Nephron (organoid): ENCODE measurements around the gene ARHGAP6.

Experiments
- H3K27ac Mint-ChIP-seq, 3 experiments: 2 replicates each; pipeline ENCODE4 v1.8.0; 2020; ENCODE audit warnings: mixed read lengths in 3 of 3, mild to moderate bottlenecking in 2 of 3, moderate library complexity in 1 of 3
- H3K27me3 Mint-ChIP-seq: 2 replicates; pipeline ENCODE4 v1.8.0; 2021; ENCODE audit warnings: low read depth, mild to moderate bottlenecking, moderate library complexity, mixed read lengths
- H3K36me3 Mint-ChIP-seq: 2 replicates; pipeline ENCODE4 v1.8.0; 2020; ENCODE audit warnings: low read depth, mixed read lengths
- H3K4me1 Mint-ChIP-seq: 2 replicates; pipeline ENCODE4 v1.8.0; 2020; ENCODE audit warnings: mixed read lengths
- H3K4me3 Mint-ChIP-seq, 3 experiments: 2 replicates each; pipeline ENCODE4 v1.8.0; 2020; ENCODE audit warnings: mild to moderate bottlenecking in 3 of 3, mixed read lengths in 3 of 3, moderate library complexity in 2 of 3
- H3K9me3 Mint-ChIP-seq: 2 replicates; pipeline ENCODE4 v1.8.0; 2020; ENCODE audit warnings: mixed read lengths
- CTCF ChIP-seq, 3 experiments: fragments of 200-600 bp; sonication (generic); IDR thresholded peaks; one replicate each; pipeline ENCODE4 v1.5.0; 2021; ENCODE audit warnings: antibody characterized with exemption in 3 of 3; ENCODE audit not compliant: unreplicated experiment in 3 of 3

ARHGAP6 gene

GRCh38 chrX:11461201-11462001, 204.3 kb downstream of the ARHGAP6 start:
- Mint-ChIP-seq H3K4me1 (peaks cover 6% of the 10 kb centered on the region), H3K9me3 (no peaks in the 10 kb centered on the region), H3K4me3 (no peak overlapping the region), H3K27ac (peak overlapping the region in 2 of 3 experiments; percentile 72 to 76), H3K36me3 (no peaks in the 10 kb centered on the region), H3K27me3 (no peaks in the 10 kb centered on the region)
- no peak for TF ChIP-seq CTCF (IDR thresholded peaks at IDR 0.05; ENCODE audit: unreplicated experiment in 3 of 3)

GRCh38 chrX:11460347-11460746, 205.4 kb downstream of the ARHGAP6 start:
- Mint-ChIP-seq H3K4me3 (no peak overlapping the region), H3K36me3 (no peaks in the 10 kb centered on the region), H3K4me1 (peaks cover 6% of the 10 kb centered on the region), H3K27ac (no peak overlapping the region), H3K27me3 (no peaks in the 10 kb centered on the region), H3K9me3 (no peaks in the 10 kb centered on the region)
- no peak for TF ChIP-seq CTCF (IDR thresholded peaks at IDR 0.05; ENCODE audit: unreplicated experiment in 3 of 3)

GRCh38 chrX:11458170-11458569, 207.6 kb downstream of the ARHGAP6 start:
- Mint-ChIP-seq H3K36me3 (no peaks in the 10 kb centered on the region), H3K4me1 (peaks cover 6% of the 10 kb centered on the region), H3K27me3 (no peaks in the 10 kb centered on the region), H3K27ac (peak overlapping the region in 1 of 3 experiments; percentile 5), H3K4me3 (no peak overlapping the region), H3K9me3 (no peaks in the 10 kb centered on the region)
- TF ChIP-seq CTCF (IDR thresholded peaks at IDR 0.05; ENCODE audit: unreplicated experiment in 3 of 3), result no peak

GRCh38 chrX:11451151-11451550, 214.6 kb downstream of the ARHGAP6 start:
- no peak for TF ChIP-seq CTCF (IDR thresholded peaks at IDR 0.05; ENCODE audit: unreplicated experiment in 3 of 3)
- peaks cover 8% of the 10 kb centered on the region for H3K4me1 Mint-ChIP-seq
- H3K9me3 Mint-ChIP-seq, result peaks cover 6% of the 10 kb centered on the region
- H3K4me3 Mint-ChIP-seq, result no peak overlapping the region
- no peaks in the 10 kb centered on the region for H3K27me3 Mint-ChIP-seq
- H3K27ac Mint-ChIP-seq, result no peak overlapping the region
- H3K36me3 Mint-ChIP-seq, result no peaks in the 10 kb centered on the region

GRCh38 chrX:11450354-11450753, 215.4 kb downstream of the ARHGAP6 start:
- H3K27me3 Mint-ChIP-seq, result no peaks in the 10 kb centered on the region
- no peaks in the 10 kb centered on the region for H3K36me3 Mint-ChIP-seq
- peaks cover 8% of the 10 kb centered on the region for H3K4me1 Mint-ChIP-seq
- peaks cover 6% of the 10 kb centered on the region for H3K9me3 Mint-ChIP-seq
- no peak for TF ChIP-seq CTCF (IDR thresholded peaks at IDR 0.05; ENCODE audit: unreplicated experiment in 3 of 3)
- H3K27ac Mint-ChIP-seq, result no peak overlapping the region
- H3K4me3 Mint-ChIP-seq, result no peak overlapping the region

- Mint-ChIP-seq H3K4me3 (no peak overlapping the region), H3K27ac (no peak overlapping the region), H3K4me1 (peaks cover 8% of the 10 kb centered on the region), H3K9me3 (peaks cover 6% of the 10 kb centered on the region), H3K36me3 (no peaks in the 10 kb centered on the region), H3K27me3 (no peaks in the 10 kb centered on the region)
- TF ChIP-seq CTCF (IDR thresholded peaks at IDR 0.05; ENCODE audit: unreplicated experiment in 3 of 3), result no peak
These were observed 216.1 kb downstream of the ARHGAP6 start for GRCh38 chrX:11449613-11450012.
